Mesenchymal stem cell (in vitro differentiated cells and primary cell): ENCODE measurements around the gene HOXB4.

Experiments used
- DNase-seq: peaks from one replicate; pipeline ENCODE4 v3.0.0-alpha.2; 2013
- H2AFZ ChIP-seq: one replicate; pipeline ENCODE4 v1.6.1; 2013; ENCODE audit warnings: low read depth, mild to moderate bottlenecking, control low read depth, inconsistent platforms, low read length, moderate library complexity
- H2AK5ac ChIP-seq: 2 replicates; pipeline ENCODE4 v1.6.1; 2013; ENCODE audit warnings: low read length, moderate library complexity, mild to moderate bottlenecking, inconsistent platforms; ENCODE audit not compliant: severe bottlenecking
- H2BK120ac ChIP-seq: one replicate; pipeline ENCODE4 v1.6.1; 2013; ENCODE audit warnings: low read depth, mild to moderate bottlenecking, inconsistent platforms, low read length, moderate library complexity
- H2BK12ac ChIP-seq, 2 experiments: one replicate each; pipeline ENCODE4 v1.6.1; 2013; ENCODE audit warnings: inconsistent platforms in 2 of 2, low read length in 2 of 2, mild to moderate bottlenecking in 2 of 2, moderate library complexity in 2 of 2, control low read depth in 1 of 2
- H2BK15ac ChIP-seq: one replicate; pipeline ENCODE4 v1.6.1; 2013; ENCODE audit warnings: mild to moderate bottlenecking, low read depth, inconsistent platforms; ENCODE audit not compliant: poor library complexity, severe bottlenecking
- H2BK5ac ChIP-seq: 2 replicates; pipeline ENCODE4 v1.6.1; 2013; ENCODE audit warnings: low read depth, mild to moderate bottlenecking, low read length, control low read depth, inconsistent platforms; ENCODE audit not compliant: poor library complexity, severe bottlenecking
- H3K14ac ChIP-seq, 2 experiments: one replicate each; pipeline ENCODE4 v1.6.1; 2013; ENCODE audit warnings: inconsistent platforms in 2 of 2, low read length in 2 of 2, control low read depth in 1 of 2, mild to moderate bottlenecking in 1 of 2, moderate library complexity in 1 of 2
- H3K18ac ChIP-seq, 2 experiments: one replicate each; pipeline ENCODE4 v1.6.1; 2013; ENCODE audit warnings: inconsistent platforms in 2 of 2, low read length in 2 of 2, control low read depth in 1 of 2, low read depth in 1 of 2, mild to moderate bottlenecking in 1 of 2
- H3K23ac ChIP-seq, 2 experiments: one replicate each; pipeline ENCODE4 v1.6.1; 2013; ENCODE audit warnings: inconsistent platforms in 2 of 2, low read length in 2 of 2, mild to moderate bottlenecking in 2 of 2, moderate library complexity in 2 of 2, control low read depth in 1 of 2
- H3K27ac ChIP-seq: 2 replicates; pipeline ENCODE4 v1.5.1; 2013; ENCODE audit warnings: mild to moderate bottlenecking, moderate library complexity, low read length, control low read depth, inconsistent platforms; ENCODE audit not compliant: poor library complexity, severe bottlenecking
- H3K27me3 ChIP-seq, 2 experiments: 2 replicates each; pipeline versions ENCODE4 v1.6.1 to v1.7.0; 2013; ENCODE audit warnings: low read length in 2 of 2, mild to moderate bottlenecking in 2 of 2, moderate library complexity in 2 of 2, control low read depth in 1 of 2, inconsistent platforms in 1 of 2; ENCODE audit not compliant: control insufficient read depth in 1 of 2, insufficient read depth in 1 of 2
- H3K36me3 ChIP-seq, 2 experiments: 2 replicates each; pipeline versions ENCODE4 v1.6.1 to v1.7.0; 2013; ENCODE audit warnings: low read length in 2 of 2, control low read depth in 1 of 2, inconsistent platforms in 1 of 2, low read depth in 1 of 2, mild to moderate bottlenecking in 1 of 2; ENCODE audit not compliant: insufficient read depth in 2 of 2, control insufficient read depth in 1 of 2
- H3K4ac ChIP-seq, 2 experiments: one replicate each; pipeline ENCODE4 v1.6.1; 2013; ENCODE audit warnings: inconsistent platforms in 2 of 2, low read length in 2 of 2, mild to moderate bottlenecking in 2 of 2, moderate library complexity in 2 of 2, control low read depth in 1 of 2, low read depth in 1 of 2
- H3K4me1 ChIP-seq: 2 replicates; pipeline ENCODE4 v1.6.1; 2013; ENCODE audit warnings: low read depth, low read length, control low read depth; ENCODE audit not compliant: control insufficient read depth, insufficient read depth
- H3K4me2 ChIP-seq: 2 replicates; pipeline ENCODE4 v1.6.1; 2013; ENCODE audit warnings: low read length, mild to moderate bottlenecking, inconsistent platforms; ENCODE audit not compliant: poor library complexity, severe bottlenecking
- H3K4me3 ChIP-seq, 2 experiments: 2 replicates each; pipeline versions ENCODE4 v1.5.1 to v1.7.0; 2013; ENCODE audit warnings: low read length in 2 of 2, mild to moderate bottlenecking in 2 of 2, control low read depth in 1 of 2, low read depth in 1 of 2; ENCODE audit not compliant: insufficient read depth in 1 of 2
- H3K79me1 ChIP-seq: replicated peaks from 2 replicates; pipeline ENCODE4 v1.6.1; 2013; ENCODE audit warnings: mild to moderate bottlenecking, control low read depth, low read length, inconsistent platforms; ENCODE audit not compliant: poor library complexity, severe bottlenecking
- H3K9ac ChIP-seq: 2 replicates; pipeline ENCODE4 v1.7.0; 2013; ENCODE audit warnings: mild to moderate bottlenecking, low read length, moderate library complexity
- H3K9me3 ChIP-seq: 2 replicates; pipeline ENCODE4 v1.7.0; 2013; ENCODE audit warnings: mild to moderate bottlenecking, low read length; ENCODE audit not compliant: control insufficient read depth
- H4K8ac ChIP-seq: one replicate; pipeline ENCODE4 v1.6.1; 2013; ENCODE audit warnings: inconsistent platforms, mild to moderate bottlenecking, low read length, moderate library complexity
- H4K91ac ChIP-seq: one replicate; pipeline ENCODE4 v1.6.1; 2013; ENCODE audit warnings: mild to moderate bottlenecking, low read length, inconsistent platforms
- WGBS: methylation state at CpG from one replicate; pipeline ENCODE4 v1.1.7; 2013; ENCODE audit warnings: mixed read lengths; 5-methylcytosine and 5-hydroxymethylcytosine counted together

Gene HOXB4

DNA sequence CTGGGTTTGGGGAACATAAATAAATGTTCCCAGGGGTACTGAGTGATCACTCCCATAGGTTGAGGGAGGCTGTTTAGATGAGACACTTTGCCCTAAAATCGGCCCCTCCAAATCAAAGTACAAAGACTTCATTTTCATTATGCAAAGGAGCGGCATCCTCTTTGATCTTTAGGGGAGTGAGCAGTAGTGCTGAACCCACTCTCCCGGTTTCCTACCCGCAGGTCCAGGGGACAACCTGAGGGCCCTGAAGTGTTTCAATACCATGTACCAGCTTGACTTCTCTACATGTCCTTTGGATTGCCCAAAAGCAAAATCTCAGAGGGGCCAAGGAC is 23.0 kb upstream of the HOXB4 start:
- 0% methylated on average over 3 of the region's 4 CpGs for WGBS
- no peak overlapping the region for H2AFZ ChIP-seq
- H4K8ac ChIP-seq: no peak overlapping the region

GRCh38 chr17:48600244-48601098 is 22.3 kb upstream of the HOXB4 start:
- peak overlapping the region; percentile 68 for H2AK5ac ChIP-seq
- H3K27me3 ChIP-seq: no peaks in the 10 kb centered on the region
- no peaks in the 10 kb centered on the region for H3K79me1 ChIP-seq
- peak overlapping the region; percentile 96 for H3K9ac ChIP-seq
- peak overlapping the region in 1 of 2 experiments; percentile 84 for H3K23ac ChIP-seq
- H3K36me3 ChIP-seq: peaks cover 8 to 11% of the 10 kb centered on the region in 2 experiments
- no peak overlapping the region for H2BK15ac ChIP-seq
- H3K4me3 ChIP-seq: peak overlapping the region in 1 of 2 experiments; percentile 92
- H3K27ac ChIP-seq: peak overlapping the region; percentile 13
- no peak overlapping the region for H2AFZ ChIP-seq
- H3K4me2 ChIP-seq: peak overlapping the region; percentile 91
- peaks cover 33% of the 10 kb centered on the region for H3K4me1 ChIP-seq
- peak overlapping the region in 1 of 2 experiments; percentile 71 for H3K4ac ChIP-seq
- H3K18ac ChIP-seq: peak overlapping the region; percentile 52 to 71
- under 1% methylated on average over 17 of the region's 17 CpGs for WGBS
- DNase-seq: peak; percentile 82
- no peaks in the 10 kb centered on the region for H3K9me3 ChIP-seq
- peak overlapping the region; percentile 84 for H2BK120ac ChIP-seq
- H2BK5ac ChIP-seq: no peak overlapping the region
- peak overlapping the region in 1 of 2 experiments; percentile 74 for H3K14ac ChIP-seq
- no peak overlapping the region for H2BK12ac ChIP-seq
- H4K91ac ChIP-seq: no peak overlapping the region
- H4K8ac ChIP-seq: no peak overlapping the region

More for the DNA sequence above, 23.0 kb upstream of the HOXB4 start:
- peak overlapping the region; percentile 84 for H2BK120ac ChIP-seq
- H3K18ac ChIP-seq: peak overlapping the region; percentile 71 to 78
- H3K27me3 ChIP-seq: no peaks in the 10 kb centered on the region
- H3K4ac ChIP-seq: peak overlapping the region in 1 of 2 experiments; percentile 72
- no peak for DNase-seq
- H4K91ac ChIP-seq: no peak overlapping the region
- H3K14ac ChIP-seq: no peak overlapping the region
- peak overlapping the region; percentile 68 for H2AK5ac ChIP-seq
- H3K4me3 ChIP-seq: peak overlapping the region; percentile 61 to 92
- peak overlapping the region; percentile 91 for H3K4me2 ChIP-seq
- peak overlapping the region; percentile 96 for H3K9ac ChIP-seq
- H3K27ac ChIP-seq: peak overlapping the region; percentile 68
- no peak overlapping the region for H2BK12ac ChIP-seq
- H2BK5ac ChIP-seq: no peak overlapping the region
- no peaks in the 10 kb centered on the region for H3K9me3 ChIP-seq
- H3K23ac ChIP-seq: peak overlapping the region in 1 of 2 experiments; percentile 14
- no peak overlapping the region for H2BK15ac ChIP-seq
- H3K36me3 ChIP-seq: peaks cover 3 to 4% of the 10 kb centered on the region in 2 experiments
- H3K4me1 ChIP-seq: peaks cover 30% of the 10 kb centered on the region
- no peaks in the 10 kb centered on the region for H3K79me1 ChIP-seq

GRCh38 chr17:48599354-48599753 is 21.2 kb upstream of the HOXB4 start:
- Histone ChIP-seq H3K79me1 (no peaks in the 10 kb centered on the region), H3K36me3 (peaks cover 18 to 22% of the 10 kb centered on the region in 2 experiments), H4K91ac (no peak overlapping the region), H3K4me1 (peaks cover 42% of the 10 kb centered on the region), H2AK5ac (peak overlapping the region; percentile 29), H3K9me3 (no peaks in the 10 kb centered on the region), H3K27me3 (no peaks in the 10 kb centered on the region), H2BK5ac (no peak overlapping the region), H3K27ac (no peak overlapping the region), H3K4ac (peak overlapping the region in 1 of 2 experiments; percentile 77), H3K23ac (peak overlapping the region; percentile 67 to 84), H2AFZ (no peak overlapping the region), H3K4me3 (no peak overlapping the region), H3K4me2 (no peak overlapping the region), H3K14ac (peak overlapping the region in 1 of 2 experiments; percentile 73), H3K9ac (peak overlapping the region; percentile 91), H2BK12ac (peak overlapping the region; percentile 6 to 79), H4K8ac (no peak overlapping the region), H3K18ac (peak overlapping the region; percentile 38 to 89), H2BK15ac (no peak overlapping the region), H2BK120ac (no peak overlapping the region)
- WGBS: 8% methylated on average over 5 of the region's 5 CpGs
- no peak for DNase-seq

DNA sequence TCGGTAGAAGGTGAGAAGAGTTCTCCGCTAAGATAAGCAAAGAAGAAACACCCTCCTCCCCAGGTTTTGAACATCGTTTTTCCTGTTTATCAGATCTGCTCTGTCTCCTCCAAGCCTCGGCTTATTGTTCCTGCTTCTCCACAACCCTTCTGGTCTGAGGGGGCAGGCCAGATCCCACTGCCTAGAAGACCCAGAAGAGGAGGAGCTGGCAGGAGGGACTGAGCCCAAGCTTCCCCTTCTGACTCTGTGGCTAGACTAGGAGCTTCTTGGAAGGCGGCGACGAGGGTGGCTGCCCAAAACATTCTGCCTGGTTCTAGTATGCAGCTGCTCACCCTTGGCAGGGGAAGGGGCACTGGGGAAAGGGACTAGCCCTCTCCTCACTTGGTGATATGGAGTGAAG is 20.6 kb upstream of the HOXB4 start:
- peak overlapping the region; percentile 30 to 37 for H3K18ac ChIP-seq
- H3K9ac ChIP-seq: peak overlapping the region; percentile 91
- no peaks in the 10 kb centered on the region for H3K79me1 ChIP-seq
- H3K4me2 ChIP-seq: peak overlapping the region; percentile 73
- H2AK5ac ChIP-seq: no peak overlapping the region
- no peak overlapping the region for H2BK5ac ChIP-seq
- H3K9me3 ChIP-seq: no peaks in the 10 kb centered on the region
- peak overlapping the region; percentile 36 to 83 for H3K4ac ChIP-seq
- H3K4me3 ChIP-seq: peak overlapping the region in 1 of 2 experiments; percentile 87
- H3K27me3 ChIP-seq: no peaks in the 10 kb centered on the region
- no peak overlapping the region for H2BK15ac ChIP-seq
- WGBS: 0% methylated on average over 6 of the region's 7 CpGs
- H2BK12ac ChIP-seq: peak overlapping the region in 1 of 2 experiments; percentile 11
- no peak overlapping the region for H2AFZ ChIP-seq
- peaks cover 19 to 24% of the 10 kb centered on the region in 2 experiments for H3K36me3 ChIP-seq
- H2BK120ac ChIP-seq: no peak overlapping the region
- H4K91ac ChIP-seq: peak overlapping the region; percentile 47
- H3K4me1 ChIP-seq: peaks cover 43% of the 10 kb centered on the region
- H4K8ac ChIP-seq: no peak overlapping the region
- peak overlapping the region; percentile 60 for H3K27ac ChIP-seq
- DNase-seq: no peak
- H3K14ac ChIP-seq: peak overlapping the region in 1 of 2 experiments; percentile 90
- H3K23ac ChIP-seq: peak overlapping the region in 1 of 2 experiments; percentile 9
